Uterus (tissue), 4 donors: ENCODE measurements around the gene ANKRD11. TPM values are rescaled to one million over a fixed set of nuclear protein-coding genes. Genes with fewer than 3 reads are reported as not detected.
"Not testable (repeated sequence)": the region's sequence is repeated elsewhere in the genome, so short reads cannot be mapped to it uniquely, and the experiment has no call there.

Experiments used
- DNase-seq, 2 donors: peaks; one replicate each; pipeline ENCODE4 v3.0.0-alpha.2; 2019 to 2020
- H3K27ac ChIP-seq, 2 donors: fragments of 200-600 bp; sonication (generic); 1 replicate in 1 of 2; 2 replicates in 1 of 2; pipeline ENCODE4 v1.5.1; 2016 to 2018
- H3K27me3 ChIP-seq, 2 donors: fragments of 200-600 bp; sonication (generic); one replicate each; pipeline ENCODE4 v1.5.1; 2018 to 2019; ENCODE audit warnings: control low read depth in 1 of 2
- H3K36me3 ChIP-seq, 2 donors: fragments of 200-600 bp; sonication (generic); one replicate each; pipeline ENCODE4 v1.5.1; 2019; ENCODE audit warnings: control low read depth in 1 of 2
- H3K4me1 ChIP-seq, 2 donors: fragments of 200-600 bp; sonication (generic); one replicate each; pipeline ENCODE4 v1.5.1; 2018 to 2019; ENCODE audit warnings: control low read depth in 1 of 2
- H3K4me3 ChIP-seq, 2 donors: fragments of 200-600 bp; sonication (generic); 1 replicate in 1 of 2; 2 replicates in 1 of 2; pipeline ENCODE4 v1.5.1; 2018 to 2019; ENCODE audit warnings: mild to moderate bottlenecking in 1 of 2
- H3K9me3 ChIP-seq, 2 donors: fragments of 200-600 bp; sonication (generic); one replicate each; pipeline ENCODE4 v1.5.1; 2019; ENCODE audit warnings: control low read depth in 1 of 2
- POLR2A ChIP-seq, 2 donors: fragments of 450-650 bp; IDR thresholded peaks; one replicate each; pipeline ENCODE4 v1.6.1; 2016; ENCODE audit warnings: antibody characterized with exemption in 2 of 2, mild to moderate bottlenecking in 1 of 2, moderate library complexity in 1 of 2
- intact Hi-C: fragments of 100-400 bp; cut with DNase I; formaldehyde crosslinking; loops from one replicate; pipeline ENCODE4 v1.15.1; 2023; ENCODE audit warnings: low total_unique reads
- total RNA-seq, 4 donors: library from RNA; depleted of rRNA in 3 of 4; stranded (reverse); fragments of >200 nt in 3 of 4; gene quantifications; one replicate each; pipeline versions ENCODE4 v1.1.0 to v1.2.4, GENCODE V29; 2014 to 2023
- TF ChIP-seq, protein P1 (sequence below), 4 experiments: fragments of 200-600 bp in 2 of 4; fragments of 450-650 bp in 2 of 4; sonication (generic) in 2 of 4; IDR thresholded peaks; one replicate each; pipeline ENCODE4 v1.5.1; 2016 to 2019; ENCODE audit warnings: antibody characterized with exemption in 4 of 4, mild to moderate bottlenecking in 2 of 4, moderate library complexity in 1 of 4
- donor health status: DM: yes; HTN: yes; CAD: no.

ANKRD11 gene
- total RNA-seq, 4 donors from 2014 or later: 20.5 to 182 (median 45.5) TPM

DNA sequence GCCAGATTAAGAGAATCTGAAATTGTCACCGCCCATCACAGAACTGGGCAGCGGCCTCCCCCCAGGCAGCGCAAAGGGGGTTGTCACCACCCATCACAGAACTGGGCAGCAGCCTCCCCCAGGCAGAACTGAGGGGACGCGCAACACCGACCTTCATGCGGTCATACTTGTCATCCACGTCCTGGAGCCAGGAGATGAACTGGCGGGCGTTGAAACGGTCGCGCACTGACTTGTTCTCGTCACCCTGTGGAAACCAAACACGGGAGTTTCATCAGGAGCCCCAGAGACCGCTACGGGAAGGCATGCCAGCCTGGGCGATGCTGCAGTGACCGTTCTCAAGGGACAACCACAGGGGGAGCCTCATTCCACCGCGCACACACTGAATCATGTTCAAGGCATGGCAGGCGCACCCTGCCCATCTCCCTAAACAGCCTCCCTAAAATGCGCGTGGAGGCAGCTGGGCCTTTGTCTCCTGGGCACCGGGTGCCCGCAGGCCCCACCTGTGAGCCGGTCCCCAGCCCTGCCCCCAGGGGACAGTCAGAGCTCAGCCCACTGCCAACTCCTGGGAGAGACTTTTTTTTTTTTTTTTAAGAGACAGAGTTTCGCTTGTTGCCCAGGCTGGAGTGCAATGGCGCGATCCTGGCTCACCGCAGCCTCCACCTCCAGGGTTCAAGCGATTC, 219.6 kb downstream of the ANKRD11 start:
- TF ChIP-seq, protein P1, sequence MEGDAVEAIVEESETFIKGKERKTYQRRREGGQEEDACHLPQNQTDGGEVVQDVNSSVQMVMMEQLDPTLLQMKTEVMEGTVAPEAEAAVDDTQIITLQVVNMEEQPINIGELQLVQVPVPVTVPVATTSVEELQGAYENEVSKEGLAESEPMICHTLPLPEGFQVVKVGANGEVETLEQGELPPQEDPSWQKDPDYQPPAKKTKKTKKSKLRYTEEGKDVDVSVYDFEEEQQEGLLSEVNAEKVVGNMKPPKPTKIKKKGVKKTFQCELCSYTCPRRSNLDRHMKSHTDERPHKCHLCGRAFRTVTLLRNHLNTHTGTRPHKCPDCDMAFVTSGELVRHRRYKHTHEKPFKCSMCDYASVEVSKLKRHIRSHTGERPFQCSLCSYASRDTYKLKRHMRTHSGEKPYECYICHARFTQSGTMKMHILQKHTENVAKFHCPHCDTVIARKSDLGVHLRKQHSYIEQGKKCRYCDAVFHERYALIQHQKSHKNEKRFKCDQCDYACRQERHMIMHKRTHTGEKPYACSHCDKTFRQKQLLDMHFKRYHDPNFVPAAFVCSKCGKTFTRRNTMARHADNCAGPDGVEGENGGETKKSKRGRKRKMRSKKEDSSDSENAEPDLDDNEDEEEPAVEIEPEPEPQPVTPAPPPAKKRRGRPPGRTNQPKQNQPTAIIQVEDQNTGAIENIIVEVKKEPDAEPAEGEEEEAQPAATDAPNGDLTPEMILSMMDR (IDR thresholded peaks at IDR 0.05): no peak
- no peak for TF ChIP-seq POLR2A (IDR thresholded peaks at IDR 0.05)
- no peaks in the 10 kb centered on the region for H3K27me3 ChIP-seq
- intact Hi-C loops: no loop called here
- no peak overlapping the region for H3K27ac ChIP-seq
- no peaks in the 10 kb centered on the region for H3K4me1 ChIP-seq
- H3K9me3 ChIP-seq: no peaks in the 10 kb centered on the region
- no peak overlapping the region for H3K4me3 ChIP-seq
- no peak for DNase-seq
- H3K36me3 ChIP-seq: no peaks in the 10 kb centered on the region

- DNase-seq: no peak
- H3K9me3 ChIP-seq: no peaks in the 10 kb centered on the region
- no peak for TF ChIP-seq POLR2A (IDR thresholded peaks at IDR 0.05)
- TF ChIP-seq, protein P1 (IDR thresholded peaks at IDR 0.05): no peak
- H3K4me1 ChIP-seq: no peaks in the 10 kb centered on the region
- intact Hi-C loops: no loop called here
- no peaks in the 10 kb centered on the region for H3K27me3 ChIP-seq
- no peak overlapping the region for H3K4me3 ChIP-seq
- H3K36me3 ChIP-seq: no peaks in the 10 kb centered on the region
- H3K27ac ChIP-seq: no peak overlapping the region
Measured at GRCh38 chr16:89269805-89270665, 220.3 kb downstream of the ANKRD11 start.

GRCh38 chr16:89268987-89269735, 221.2 kb downstream of the ANKRD11 start:
- TF ChIP-seq, protein P1 (IDR thresholded peaks at IDR 0.05): no peak
- TF ChIP-seq POLR2A (IDR thresholded peaks at IDR 0.05): no peak
- Histone ChIP-seq H3K4me3 (no peak overlapping the region), H3K36me3 (no peaks in the 10 kb centered on the region), H3K27ac (no peak overlapping the region), H3K4me1 (no peaks in the 10 kb centered on the region), H3K9me3 (no peaks in the 10 kb centered on the region), H3K27me3 (no peaks in the 10 kb centered on the region)
- intact Hi-C loops: no loop called here
- DNase-seq: no peak

- H3K27me3 ChIP-seq: no peaks in the 10 kb centered on the region
- H3K27ac ChIP-seq: no peak overlapping the region
- no peak overlapping the region for H3K4me3 ChIP-seq
- no peak for DNase-seq
- H3K4me1 ChIP-seq: no peaks in the 10 kb centered on the region
- H3K36me3 ChIP-seq: no peaks in the 10 kb centered on the region
- no peak for TF ChIP-seq POLR2A (IDR thresholded peaks at IDR 0.05)
- TF ChIP-seq, protein P1 (IDR thresholded peaks at IDR 0.05): no peak
- intact Hi-C loops: no loop called here
- no peaks in the 10 kb centered on the region for H3K9me3 ChIP-seq
Measured at GRCh38 chr16:89268585-89268984, 221.8 kb downstream of the ANKRD11 start.

GRCh38 chr16:89267746-89268145, 222.6 kb downstream of the ANKRD11 start:
- H3K27ac ChIP-seq, H3K4me1 ChIP-seq, intact Hi-C loops, H3K36me3 ChIP-seq, H3K27me3 ChIP-seq, H3K4me3 ChIP-seq, DNase-seq, H3K9me3 ChIP-seq: not testable (repeated sequence)
